IMR-90 (cell line): ENCODE results near the gene HOXD3. TPM values are rescaled to one million over a fixed set of nuclear protein-coding genes. Genes with fewer than 3 reads are reported as not detected.
A peak's percentile ranks its signal among the peaks of the same experiment; 100 is the strongest.

Source experiments
- ATAC-seq: fragments of 200-7000 bp; cut with Tn5 transposase; 2 replicates; pipeline ENCODE4 v1.9.1; 2020; ENCODE audit warnings: low read depth, mild to moderate bottlenecking, moderate library complexity
- BruUV-seq: library from RNA; stranded (reverse); fragments of 400-500 nt; replicated peaks from 2 replicates; lab custom pipeline; 2021; lab: Mats Ljungman, UMichigan
- CTCF ChIA-PET: fragments of 300-600 bp; formaldehyde crosslinking; extraction: SDS; loops from one replicate; lab custom pipeline; 2021; ENCODE audit warnings: antibody characterized with exemption; lab: Yijun Ruan, JAX
- POLR2A ChIA-PET: fragments of 300-600 bp; sonication (Branson Sonifier 250); formaldehyde crosslinking; loops from one replicate; lab custom pipeline; 2022; ENCODE audit warnings: antibody characterized with exemption; ENCODE audit not compliant: unreplicated experiment; lab: Charles Lee
- DNase-seq: peaks from one replicate; pipeline ENCODE4 v3.0.0; 2013
- H2AFZ ChIP-seq: replicated peaks from 2 replicates; pipeline ENCODE3; 2013; ENCODE audit warnings: low read length, mild to moderate bottlenecking; ENCODE audit not compliant: poor library complexity
- H2AK5ac ChIP-seq: 2 replicates; pipeline ENCODE4 v1.6.1; 2013; ENCODE audit warnings: low read depth, low read length, inconsistent platforms
- H2AK9ac ChIP-seq: replicated peaks from 2 replicates; pipeline ENCODE3; 2013; ENCODE audit warnings: mild to moderate bottlenecking, low read depth, low read length, moderate library complexity; ENCODE audit not compliant: poor library complexity
- H2BK120ac ChIP-seq: 2 replicates; pipeline ENCODE4 v1.6.1; 2013; ENCODE audit warnings: low read depth, low read length, inconsistent platforms
- H2BK15ac ChIP-seq: 3 replicates; pipeline ENCODE4 v1.6.1; 2013; ENCODE audit warnings: low read depth, low read length, inconsistent platforms
- H2BK20ac ChIP-seq: 2 replicates; pipeline ENCODE4 v1.6.1; 2013; ENCODE audit warnings: low read depth, mild to moderate bottlenecking, inconsistent platforms, low read length, moderate library complexity
- H2BK5ac ChIP-seq: 2 replicates; pipeline ENCODE4 v1.6.1; 2013; ENCODE audit warnings: mild to moderate bottlenecking, low read depth, low read length, inconsistent platforms; ENCODE audit not compliant: poor library complexity, severe bottlenecking
- H3K14ac ChIP-seq: replicated peaks from 2 replicates; pipeline ENCODE4 v1.6.1; 2013; ENCODE audit warnings: low read depth, low read length, inconsistent platforms
- H3K18ac ChIP-seq: 2 replicates; pipeline ENCODE4 v1.6.1; 2013; ENCODE audit warnings: low read depth, low read length, control low read depth
- H3K23ac ChIP-seq: 2 replicates; pipeline ENCODE4 v1.6.1; 2013; ENCODE audit warnings: low read depth, low read length, inconsistent platforms
- H3K27ac ChIP-seq: 2 replicates; pipeline ENCODE4 v1.5.1; 2013; ENCODE audit warnings: mild to moderate bottlenecking, control low read depth, low read length; ENCODE audit not compliant: insufficient read depth
- H3K27me3 ChIP-seq: 2 replicates; pipeline ENCODE4 v1.6.1; 2013; ENCODE audit warnings: low read length; ENCODE audit not compliant: control insufficient read depth, insufficient read depth
- H3K36me3 ChIP-seq: 2 replicates; pipeline ENCODE4 v1.6.1; 2013; ENCODE audit warnings: low read length, mixed read lengths; ENCODE audit not compliant: control insufficient read depth, insufficient read depth
- H3K4ac ChIP-seq: 2 replicates; pipeline ENCODE4 v1.6.1; 2013; ENCODE audit warnings: low read depth, low read length, inconsistent platforms
- H3K4me1 ChIP-seq: 2 replicates; pipeline ENCODE4 v1.6.1; 2013; ENCODE audit warnings: low read length, mixed read lengths; ENCODE audit not compliant: control insufficient read depth, insufficient read depth
- H3K4me2 ChIP-seq: 2 replicates; pipeline ENCODE4 v1.6.1; 2013; ENCODE audit warnings: low read depth, mild to moderate bottlenecking, control low read depth, low read length, moderate library complexity
- H3K4me3 ChIP-seq: 2 replicates; pipeline ENCODE4 v1.5.1; 2013; ENCODE audit warnings: low read depth, mild to moderate bottlenecking, control low read depth, low read length, moderate library complexity; ENCODE audit not compliant: insufficient read depth
- H3K56ac ChIP-seq: 2 replicates; pipeline ENCODE4 v1.6.1; 2013; ENCODE audit warnings: low read length, inconsistent platforms; ENCODE audit not compliant: insufficient read depth; ENCODE audit errors: extremely low read depth
- H3K79me1 ChIP-seq, 2 experiments: 2 replicates each; pipeline ENCODE4 v1.6.1; 2013; ENCODE audit warnings: low read length in 2 of 2, inconsistent platforms in 1 of 2, low read depth in 1 of 2
- H3K9ac ChIP-seq: 2 replicates; pipeline ENCODE4 v1.6.1; 2013; ENCODE audit warnings: low read depth, low read length, control low read depth
- H3K9me1 ChIP-seq: 2 replicates; pipeline ENCODE4 v1.6.1; 2013; ENCODE audit warnings: low read length, inconsistent platforms; ENCODE audit not compliant: insufficient read depth
- H3K9me3 ChIP-seq: 2 replicates; pipeline ENCODE4 v1.6.1; 2013; ENCODE audit warnings: low read length; ENCODE audit not compliant: control insufficient read depth, insufficient read depth
- H4K20me1 ChIP-seq: 2 replicates; pipeline ENCODE4 v1.6.1; 2013; ENCODE audit warnings: low read length, inconsistent platforms; ENCODE audit not compliant: insufficient read depth
- H4K5ac ChIP-seq: 2 replicates; pipeline ENCODE4 v1.6.1; 2013; ENCODE audit warnings: mild to moderate bottlenecking, low read depth, low read length, control low read depth
- H4K8ac ChIP-seq, 2 experiments: 2 replicates each; pipeline ENCODE4 v1.6.1; 2013; ENCODE audit warnings: low read depth in 2 of 2, low read length in 2 of 2, control low read depth in 1 of 2, inconsistent platforms in 1 of 2
- H4K91ac ChIP-seq: 2 replicates; pipeline ENCODE4 v1.6.1; 2013; ENCODE audit warnings: low read depth, low read length, inconsistent platforms; ENCODE audit not compliant: insufficient read depth
- CHD1 ChIP-seq: IDR thresholded peaks from 2 replicates; pipeline ENCODE4 v1.6.1; 2012; ENCODE audit warnings: low read depth, low read length, improper control_type of control experiment
- WGBS, 2 experiments: methylation state at CpG; one replicate each; pipeline versions ENCODE4 v1.1.5 to v1.1.7; 2013; ENCODE audit warnings: missing lambda C conversion rate in 2 of 2; ENCODE audit not compliant: insufficient read length in 1 of 2; ENCODE audit errors: extremely low coverage in 2 of 2; 5-methylcytosine and 5-hydroxymethylcytosine counted together
- dilution Hi-C: fragments of 300-500 bp; cut with HindIII; formaldehyde crosslinking; loops from one replicate; pipeline ENCODE4 v1.14.3; 2018; ENCODE audit warnings: low sequenced_read_pairs; ENCODE audit not compliant: unreplicated experiment
- in situ Hi-C: fragments of 300-500 bp; cut with MboI; formaldehyde crosslinking; loops from 3 replicates; pipeline ENCODE4 v1.14.3; 2019; ENCODE audit warnings: low sequenced_read_pairs, inconsistent platforms, mixed read lengths
- intact Hi-C: fragments of 100-400 bp; cut with micrococcal nuclease; formaldehyde crosslinking; loops from 2 replicates; pipeline ENCODE4 v1.10.0; 2022
- polyA plus RNA-seq, 3 experiments: library from polyadenylated mRNA; depleted of rRNA; stranded (reverse); fragments of >200 nt; gene quantifications; 2 replicates each; pipeline ENCODE4 v1.2.3, GENCODE V29; 2012; ENCODE audit warnings: low replicate concordance in 1 of 3
- total RNA-seq: library from RNA; depleted of rRNA; stranded (reverse); fragments of >200 nt; gene quantifications from 2 replicates; pipeline ENCODE4 v1.2.3, GENCODE V29; 2012
- TF ChIP-seq, protein P1 (sequence below): fragments of 150-350 bp; IDR thresholded peaks from 2 replicates; pipeline ENCODE4 v1.6.1; 2017; ENCODE audit warnings: mild to moderate bottlenecking, antibody characterized with exemption, low read length, low read depth

HOXD3 gene
- total and polyA plus RNA-seq, 2 of the 4 experiments (the other 2 are of a cell fraction) = not detected

DNA sequence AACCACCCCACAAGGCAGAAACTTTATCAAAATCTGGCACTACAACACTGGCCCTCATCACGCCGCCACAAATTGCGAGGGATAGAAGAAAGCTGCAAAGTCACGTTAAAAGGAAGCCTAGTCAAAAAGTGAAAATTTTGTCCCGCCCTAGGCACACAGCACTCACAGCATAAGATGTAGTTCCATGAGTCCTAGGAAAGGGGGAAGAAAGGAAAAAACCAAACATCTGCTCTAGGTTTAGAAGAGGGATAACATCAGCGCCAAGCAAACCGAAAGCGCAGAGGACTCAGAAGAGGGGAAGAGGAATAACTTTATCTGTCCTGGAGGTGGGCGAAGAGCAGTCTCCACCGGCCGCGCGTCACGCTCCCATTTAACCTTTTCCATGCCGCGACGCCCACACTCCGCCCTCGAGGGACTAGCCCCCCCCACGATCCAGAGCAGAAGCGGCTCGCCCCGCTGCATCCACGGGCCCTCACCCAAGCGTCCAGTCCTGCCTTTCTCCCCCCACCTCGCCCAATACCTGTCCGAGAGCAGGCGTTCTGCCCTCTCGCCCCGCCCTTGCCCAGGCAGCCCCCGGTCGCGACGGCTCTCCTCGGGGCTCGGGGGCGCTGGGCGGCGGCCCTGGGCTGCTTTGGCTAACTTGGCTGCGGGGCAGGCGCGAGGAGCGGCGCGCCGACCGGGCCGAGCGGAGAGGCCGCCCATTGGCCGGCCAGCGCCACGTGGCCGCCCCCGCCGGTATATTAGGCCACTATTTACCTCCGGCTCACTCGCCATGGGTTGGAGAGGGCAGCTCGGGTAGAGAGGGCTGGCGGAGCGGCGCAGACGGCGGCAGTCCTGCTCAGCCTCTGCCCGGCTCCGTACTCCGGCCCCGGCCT lies 31.0 kb downstream of the HOXD3 start, which contains the start of gene HOXD1:
HOXD1 (plus strand) TSS at position 770 of the 875 bp plus-strand sequence. CDS start 134 bp downstream, outside the sequence.
- H3K18ac ChIP-seq = no peak within 1 kb of the TSS
- H2AK9ac ChIP-seq = no peak within 1 kb of the TSS
- H2BK20ac ChIP-seq = no peak within 1 kb of the TSS
- no TSS peak for BruUV-seq
- no peaks in the 10 kb centered on the region for H4K20me1 ChIP-seq
- no peaks in the 10 kb centered on the region for H3K9me1 ChIP-seq
- dilution Hi-C loops = no loop called here
- peaks cover 2% of the 10 kb centered on the region; the same call in 1 of the 2 replicates for H3K4me1 ChIP-seq
- H3K79me1 ChIP-seq = no peaks in the 10 kb centered on the region
- DNase-seq (no peak), ATAC-seq (peak; percentile 66)
- H3K9me3 ChIP-seq = peaks cover 11% of the 10 kb centered on the region
- no peak within 1 kb of the TSS for H4K5ac ChIP-seq
- intact Hi-C loops = no loop called here
- peak within 1 kb of the TSS; percentile 91 for H3K4me2 ChIP-seq
- H3K27ac ChIP-seq = no peak within 1 kb of the TSS
- H3K56ac ChIP-seq = no peak within 1 kb of the TSS
- peak within 1 kb of the TSS; percentile 69 for H2AFZ ChIP-seq
- in situ Hi-C loops = no loop called here
- no peaks in the 10 kb centered on the region for H3K36me3 ChIP-seq
- H3K14ac ChIP-seq = no peak within 1 kb of the TSS
- peaks cover 54% of the 10 kb centered on the region for H3K27me3 ChIP-seq
- TF ChIP-seq, protein P1, sequence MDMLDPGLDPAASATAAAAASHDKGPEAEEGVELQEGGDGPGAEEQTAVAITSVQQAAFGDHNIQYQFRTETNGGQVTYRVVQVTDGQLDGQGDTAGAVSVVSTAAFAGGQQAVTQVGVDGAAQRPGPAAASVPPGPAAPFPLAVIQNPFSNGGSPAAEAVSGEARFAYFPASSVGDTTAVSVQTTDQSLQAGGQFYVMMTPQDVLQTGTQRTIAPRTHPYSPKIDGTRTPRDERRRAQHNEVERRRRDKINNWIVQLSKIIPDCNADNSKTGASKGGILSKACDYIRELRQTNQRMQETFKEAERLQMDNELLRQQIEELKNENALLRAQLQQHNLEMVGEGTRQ = peak; percentile 84
- no peak for TF ChIP-seq CHD1
- H4K8ac ChIP-seq = no peak within 1 kb of the TSS
- H3K23ac ChIP-seq = no peak within 1 kb of the TSS
- CTCF ChIA-PET = interaction anchor here (1.0 kb wide), 1 partner anchor 12 kb away, joined by 3 read pairs; no protein-coding TSS in a partner anchor
- H2BK5ac ChIP-seq = no peak within 1 kb of the TSS
- no peak within 1 kb of the TSS for H3K9ac ChIP-seq
- POLR2A ChIA-PET = no interaction called here
- no peak within 1 kb of the TSS for H4K91ac ChIP-seq
- H2BK15ac ChIP-seq = no peak within 1 kb of the TSS
- H3K4ac ChIP-seq = no peak within 1 kb of the TSS
- 0% methylated on average over 1 of the region's 68 CpGs; no CpG with 5 or more reads in 1 of the 2 experiments for WGBS, 2 experiments
- no peak within 1 kb of the TSS for H2BK120ac ChIP-seq
- H3K4me3 ChIP-seq = peak within 1 kb of the TSS; percentile 50
- no peak within 1 kb of the TSS for H2AK5ac ChIP-seq
